HG03280 (cell line): ENCODE measurements around the gene GAL3ST1.
"Not testable (repeated sequence)": the region's sequence is repeated elsewhere in the genome, so short reads cannot be mapped to it uniquely, and the experiment has no call there.

ENCODE experiments used
- ATAC-seq: cut with Tn5 transposase; IDR thresholded peaks from one replicate; pipeline ENCODE4 v1.9.1; 2021; ENCODE audit warnings: mild to moderate bottlenecking, moderate library complexity; ENCODE audit not compliant: unreplicated experiment

Gene GAL3ST1

DNA sequence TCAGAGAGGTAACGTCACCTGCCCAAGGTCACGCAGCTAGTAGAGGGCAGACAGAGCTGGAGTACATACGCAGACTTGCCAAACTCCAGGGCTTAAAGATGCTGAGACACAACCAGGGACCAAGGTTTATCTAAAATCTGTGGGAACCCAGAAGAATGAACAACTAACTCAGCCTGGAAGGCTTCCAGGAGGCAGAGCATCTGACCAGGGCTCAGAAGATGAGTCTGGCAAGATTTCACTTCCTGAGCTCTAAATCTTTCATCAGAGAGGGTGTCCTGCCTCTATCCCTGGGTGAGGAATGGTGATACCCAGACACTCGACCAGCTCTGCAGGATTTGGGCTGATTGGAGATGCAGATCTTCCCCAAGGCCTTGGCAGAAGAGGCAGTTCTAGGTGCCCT is 9.1 kb downstream of the GAL3ST1 start:
- no peak for ATAC-seq

GRCh38 chr22:30564761-30565119 is 9.7 kb downstream of the GAL3ST1 start:
- ATAC-seq = no peak

- ATAC-seq = no peak
Observed at GRCh38 chr22:30564045-30564760, 10.3 kb downstream of the GAL3ST1 start.

- ATAC-seq = no peak
Observed at GRCh38 chr22:30562366-30562765, 12.1 kb downstream of the GAL3ST1 start.

DNA sequence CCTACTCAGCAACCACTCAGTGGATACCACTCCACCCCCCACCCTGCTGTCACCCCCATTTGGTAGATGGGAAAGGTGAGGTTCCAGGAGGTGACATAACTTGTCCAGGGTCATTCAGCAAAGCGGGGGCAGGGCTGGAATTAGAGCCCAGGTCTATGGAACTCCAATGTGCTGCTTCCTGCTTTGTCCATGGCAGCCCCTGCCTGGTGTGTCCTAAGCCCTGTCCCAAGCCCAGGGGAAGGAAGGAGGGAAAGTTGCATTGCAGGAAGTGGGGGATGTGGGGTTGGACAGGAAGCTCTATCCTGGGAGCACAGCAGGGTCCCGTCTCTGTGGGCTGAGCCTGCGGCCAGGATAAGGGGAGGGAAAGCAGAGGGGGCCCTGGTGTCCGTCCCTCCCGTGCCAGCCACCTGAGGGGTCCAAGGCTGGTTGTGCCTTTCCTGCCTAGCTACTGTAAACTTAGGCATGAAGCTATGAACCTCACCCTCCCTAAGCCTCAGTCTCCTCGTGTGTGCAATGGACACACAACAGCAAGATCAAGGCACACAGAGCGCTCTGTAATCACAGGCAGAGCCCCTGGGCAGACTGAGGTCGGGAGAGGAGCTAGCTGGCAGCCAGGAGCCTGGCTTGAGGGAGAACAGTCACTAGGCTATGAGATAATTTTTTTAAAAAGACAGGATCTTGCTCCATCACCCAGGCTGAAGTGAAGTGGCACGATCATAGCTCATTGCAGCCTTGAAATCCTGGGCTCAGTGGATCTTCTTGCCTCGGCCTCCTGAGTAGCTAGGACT is 12.9 kb downstream of the GAL3ST1 start:
- ATAC-seq = no peak

- not testable (repeated sequence) for ATAC-seq
Observed at GRCh38 chr22:30560643-30561202, 13.7 kb downstream of the GAL3ST1 start.

DNA sequence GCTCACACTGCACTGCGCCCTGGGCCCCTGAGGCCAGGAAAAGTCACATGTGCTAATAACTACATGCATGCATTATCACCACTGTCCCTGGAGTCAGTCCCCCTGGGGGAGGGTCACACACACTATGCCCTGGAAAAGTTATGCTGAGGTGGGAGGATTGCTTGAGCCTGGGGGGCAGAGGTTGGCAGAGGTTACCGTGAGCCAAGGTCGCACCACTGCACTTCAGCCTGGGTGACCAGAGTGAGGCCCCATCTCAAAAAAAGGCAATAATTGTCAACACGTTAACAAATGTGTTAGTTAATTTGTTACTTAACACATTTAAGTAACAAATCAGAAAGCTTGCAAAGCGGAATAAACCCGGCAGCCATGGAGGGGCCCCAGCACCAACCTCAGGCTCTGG is 14.6 kb downstream of the GAL3ST1 start:
- ATAC-seq = no peak

DNA sequence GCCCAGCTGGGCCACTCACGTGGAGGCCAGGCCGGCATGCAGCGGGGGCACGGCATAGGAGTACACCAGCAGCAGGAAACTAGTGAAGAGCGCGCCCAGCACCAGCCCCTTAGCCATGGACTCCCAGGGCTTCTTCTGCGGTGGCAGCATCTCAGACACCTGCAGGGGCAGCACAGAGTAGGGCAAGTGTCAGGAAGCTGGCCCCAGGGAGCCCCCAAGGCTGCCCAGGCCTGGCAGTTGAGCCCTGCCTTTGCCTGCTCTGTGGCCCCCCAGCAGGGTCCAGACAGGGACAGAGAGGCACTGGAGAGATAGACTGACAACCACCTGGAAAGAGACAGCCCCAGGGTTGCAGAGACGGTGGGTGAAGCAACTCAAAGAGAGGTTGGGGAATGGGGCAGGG is 17.2 kb downstream of the GAL3ST1 start:
- no peak for ATAC-seq

- no peak for ATAC-seq
Observed at GRCh38 chr22:30556388-30556787, 18.1 kb downstream of the GAL3ST1 start.

GRCh38 chr22:30555282-30556210 is 18.9 kb downstream of the GAL3ST1 start:
- no peak for ATAC-seq

- no peak for ATAC-seq
Observed at GRCh38 chr22:30553971-30554370, 20.5 kb downstream of the GAL3ST1 start.

- ATAC-seq = no peak
Observed at GRCh38 chr22:30552719-30553118, 21.7 kb downstream of the GAL3ST1 start.

DNA sequence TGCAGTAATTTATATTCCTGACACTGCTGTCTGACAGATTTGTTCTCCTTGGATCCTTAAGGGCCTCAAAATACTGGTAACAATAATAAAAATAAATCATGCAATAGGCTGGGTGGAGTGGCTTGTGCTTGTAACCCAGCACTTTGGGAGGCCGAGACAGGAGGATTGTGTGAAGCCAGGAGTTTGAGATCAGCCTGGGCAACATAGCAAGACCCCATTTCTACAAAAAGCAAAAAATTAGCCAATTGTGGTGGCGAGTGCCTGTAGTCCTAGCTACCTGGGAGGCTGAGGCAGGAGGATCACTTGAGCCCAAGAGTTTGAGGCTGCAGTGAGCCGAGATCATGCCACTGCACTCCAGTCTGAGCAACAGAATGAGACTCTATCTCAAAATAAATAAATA is 22.7 kb downstream of the GAL3ST1 start:
- ATAC-seq = not testable (repeated sequence)

DNA sequence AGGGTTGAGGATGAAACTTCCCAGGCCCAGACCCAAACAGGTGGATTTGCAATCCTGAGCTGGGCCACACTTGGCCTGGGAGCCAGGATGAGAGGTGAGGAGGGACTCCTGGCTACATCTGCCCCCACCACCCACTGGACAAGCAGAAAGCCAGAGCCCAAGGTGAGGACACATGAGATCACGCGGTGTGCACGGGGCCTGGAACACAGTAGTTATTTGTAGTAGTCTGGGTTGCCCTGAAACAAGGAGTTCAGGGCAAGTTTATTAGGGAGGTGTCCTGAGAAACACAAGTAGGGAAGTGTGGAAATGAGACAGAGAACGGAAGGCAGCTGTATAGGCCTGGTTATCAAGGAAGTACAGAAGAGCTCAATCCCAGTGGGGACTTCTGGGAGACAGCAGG is 27.3 kb downstream of the GAL3ST1 start:
- ATAC-seq = no peak

DNA sequence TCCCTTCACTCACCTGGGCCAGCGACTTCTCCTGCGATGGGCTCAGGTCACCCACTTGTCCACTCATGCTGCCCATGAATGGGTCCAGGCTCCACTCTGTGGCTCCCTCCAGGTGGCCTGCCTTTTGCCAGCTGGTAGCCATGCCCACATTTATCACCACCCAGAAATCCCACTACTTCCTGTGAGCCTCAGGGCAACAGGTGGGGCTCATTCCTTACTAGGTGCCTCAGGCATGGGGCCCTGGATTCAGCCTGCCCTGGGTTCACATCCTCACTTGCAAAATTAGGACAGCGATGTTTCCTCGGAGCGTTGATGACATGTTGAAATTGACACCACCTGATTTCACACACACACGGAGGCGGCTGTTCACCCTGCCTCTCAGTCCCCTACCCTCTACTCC is 27.8 kb downstream of the GAL3ST1 start, which contains the start of gene SEC14L6:
TSS of gene SEC14L6 (minus strand) at position 126 of the 400 bp plus-strand sequence. CDS start at position 67, 59 bp downstream.
- no peak for ATAC-seq

DNA sequence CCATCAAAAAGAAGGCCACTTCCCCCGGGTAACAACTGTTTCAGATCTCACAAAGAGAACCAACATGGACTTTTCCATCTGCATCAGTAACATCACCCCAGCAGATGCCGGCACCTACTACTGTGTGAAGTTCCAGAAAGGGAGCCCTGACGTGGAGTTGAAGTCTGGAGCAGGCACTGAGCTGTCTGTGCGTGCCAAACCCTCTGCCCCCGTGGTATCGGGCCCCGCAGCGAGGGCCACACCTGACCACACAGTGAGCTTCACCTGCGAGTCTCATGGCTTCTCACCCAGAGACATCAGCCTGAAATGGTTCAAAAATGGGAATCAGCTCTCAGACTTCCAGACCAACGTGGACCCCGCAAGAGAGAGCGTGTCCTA is 31.7 kb downstream of the GAL3ST1 start:
- no peak for ATAC-seq

DNA sequence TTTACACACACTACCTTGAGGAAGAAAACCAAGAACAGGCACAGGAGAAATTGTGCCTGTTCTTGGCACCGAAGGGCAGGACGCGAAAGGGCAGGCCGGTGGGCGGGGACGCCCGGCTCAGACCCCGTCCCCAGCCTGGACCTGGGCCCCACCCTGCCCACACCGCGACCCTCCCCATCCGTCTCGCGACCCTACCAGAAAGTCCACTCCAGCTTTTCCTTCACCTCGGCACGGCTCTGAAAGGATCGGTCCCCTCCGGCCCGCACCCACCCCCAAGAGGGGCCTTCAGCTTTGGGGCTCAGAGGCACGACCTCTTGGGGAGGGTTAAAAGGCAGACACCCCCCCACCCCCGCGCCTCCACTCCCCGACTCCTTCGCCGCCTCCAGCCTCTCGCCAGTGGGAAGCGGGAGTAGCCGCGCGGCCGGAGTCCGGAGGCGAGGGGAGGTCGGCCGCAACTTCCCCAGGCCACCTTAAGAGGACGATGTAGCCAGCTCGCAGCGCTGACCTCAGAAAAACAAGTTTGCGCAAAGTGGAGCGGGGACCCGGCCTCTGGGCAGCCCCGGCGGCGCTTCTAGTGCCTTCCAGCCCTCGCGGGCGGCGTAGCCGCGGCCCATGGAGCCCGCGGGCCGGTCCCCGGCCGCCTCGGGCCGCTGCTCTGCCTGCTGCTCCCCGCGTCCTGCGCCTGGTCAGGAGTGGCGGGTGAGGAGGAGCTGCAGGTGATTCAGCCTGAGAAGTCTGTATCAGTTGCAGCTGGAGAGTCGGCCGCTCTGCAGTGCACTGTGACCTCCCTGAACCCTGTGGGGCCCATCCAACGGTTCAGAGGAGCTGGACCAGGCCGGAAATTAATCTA is 32.3 kb downstream of the GAL3ST1 start:
- ATAC-seq = no peak

- ATAC-seq = not testable (repeated sequence)
Observed at GRCh38 chr22:30541511-30541910, 33.0 kb downstream of the GAL3ST1 start.

DNA sequence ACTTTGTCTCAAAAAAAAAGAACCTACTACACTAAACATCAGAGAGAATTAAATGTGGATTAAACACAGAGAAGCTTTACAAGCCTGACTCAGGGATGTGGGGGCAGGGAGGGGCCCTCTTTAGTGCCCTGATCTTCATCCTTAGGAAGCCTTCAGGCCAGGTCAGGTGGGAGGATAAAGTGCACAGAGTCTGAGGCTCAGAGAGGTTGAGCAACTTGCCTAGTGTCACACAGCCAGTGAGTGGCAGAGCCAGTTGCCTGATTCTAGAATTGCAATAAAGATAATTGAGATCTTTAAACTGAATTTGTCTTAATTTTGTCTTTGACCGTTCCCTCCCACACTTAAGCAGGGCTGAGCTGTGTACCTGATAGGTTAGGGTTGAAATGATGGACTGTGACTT is 35.1 kb downstream of the GAL3ST1 start:
- ATAC-seq = no peak

DNA sequence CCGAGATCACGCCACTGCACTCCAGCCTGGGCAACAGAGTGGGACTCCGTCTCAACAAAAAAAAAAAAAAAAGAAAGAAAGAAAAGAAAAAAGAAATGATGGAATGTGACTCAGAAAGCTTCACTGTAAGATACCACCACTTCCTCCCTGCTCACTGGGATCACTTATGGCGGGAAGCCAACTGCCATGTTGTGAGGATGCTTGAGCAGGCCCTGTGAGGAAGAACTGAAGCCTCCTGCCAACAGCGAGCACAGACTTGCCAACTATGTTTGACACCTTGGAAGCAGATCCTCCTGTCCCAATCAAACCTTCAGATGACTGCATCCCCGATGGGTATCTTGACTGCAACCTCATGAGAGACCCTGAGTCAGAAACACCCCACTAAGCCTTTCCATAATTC is 36.2 kb downstream of the GAL3ST1 start:
- ATAC-seq = no peak
